PC-9 (cell line): ENCODE measurements around the gene ABHD8.

Experiments
- EZH2 ChIP-seq: fragments of 200-600 bp; sonication (generic); IDR thresholded peaks from 2 replicates; pipeline ENCODE4 v1.8.0; 2017; ENCODE audit warnings: antibody characterized with exemption, low read depth
- TF ChIP-seq, protein P1 (sequence below): fragments of 200-600 bp; sonication (generic); conservative IDR thresholded peaks from 2 replicates; pipeline ENCODE4 v1.6.1; 2017; ENCODE audit warnings: mixed run types, antibody characterized with exemption, mild to moderate bottlenecking, moderate library complexity

DNA sequence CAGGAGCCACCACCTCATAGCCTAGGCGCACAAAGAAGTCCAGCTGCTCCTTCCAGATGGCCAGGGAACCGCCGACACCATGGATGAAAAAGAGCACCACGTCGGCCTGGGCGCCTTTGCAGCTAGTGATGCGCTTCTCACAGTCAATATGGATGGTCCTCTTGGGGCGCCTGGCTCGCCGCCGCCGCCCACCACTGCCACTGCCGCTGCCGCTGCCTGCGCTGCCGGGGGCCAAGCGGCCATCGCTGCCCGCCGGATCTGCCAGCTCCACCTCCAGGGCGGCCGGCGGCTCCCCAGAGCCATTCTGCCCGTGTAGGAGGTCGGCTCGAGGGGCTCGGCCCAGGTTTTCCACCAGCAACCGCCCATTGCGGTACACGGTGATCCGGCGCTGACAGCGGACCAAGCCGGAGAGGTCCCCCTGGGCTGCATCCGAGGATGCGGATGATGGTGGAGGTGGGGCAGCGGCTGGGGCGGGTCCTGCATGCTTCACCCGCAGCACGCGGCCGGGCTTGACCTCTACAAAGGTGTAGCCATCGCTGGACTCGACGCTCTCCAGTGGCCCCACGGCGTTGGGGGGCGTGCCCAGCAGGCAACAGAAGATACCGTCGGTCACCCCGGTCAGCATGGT lies 2.1 kb downstream of the ABHD8 start:
- no peak for TF ChIP-seq EZH2
- TF ChIP-seq, protein P1, sequence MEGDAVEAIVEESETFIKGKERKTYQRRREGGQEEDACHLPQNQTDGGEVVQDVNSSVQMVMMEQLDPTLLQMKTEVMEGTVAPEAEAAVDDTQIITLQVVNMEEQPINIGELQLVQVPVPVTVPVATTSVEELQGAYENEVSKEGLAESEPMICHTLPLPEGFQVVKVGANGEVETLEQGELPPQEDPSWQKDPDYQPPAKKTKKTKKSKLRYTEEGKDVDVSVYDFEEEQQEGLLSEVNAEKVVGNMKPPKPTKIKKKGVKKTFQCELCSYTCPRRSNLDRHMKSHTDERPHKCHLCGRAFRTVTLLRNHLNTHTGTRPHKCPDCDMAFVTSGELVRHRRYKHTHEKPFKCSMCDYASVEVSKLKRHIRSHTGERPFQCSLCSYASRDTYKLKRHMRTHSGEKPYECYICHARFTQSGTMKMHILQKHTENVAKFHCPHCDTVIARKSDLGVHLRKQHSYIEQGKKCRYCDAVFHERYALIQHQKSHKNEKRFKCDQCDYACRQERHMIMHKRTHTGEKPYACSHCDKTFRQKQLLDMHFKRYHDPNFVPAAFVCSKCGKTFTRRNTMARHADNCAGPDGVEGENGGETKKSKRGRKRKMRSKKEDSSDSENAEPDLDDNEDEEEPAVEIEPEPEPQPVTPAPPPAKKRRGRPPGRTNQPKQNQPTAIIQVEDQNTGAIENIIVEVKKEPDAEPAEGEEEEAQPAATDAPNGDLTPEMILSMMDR = no peak
